Esophagus squamous epithelium (tissue), 5 donors: ENCODE data around the gene ETV6. TPM values are rescaled to one million over a fixed set of nuclear protein-coding genes. Genes with fewer than 3 reads are reported as not detected.

Source experiments
- DNase-seq: peaks from one replicate; lab custom pipeline; 2025; lab: John Stamatoyannopoulos, UW
- H3K27ac ChIP-seq, 4 donors: fragments of 200-600 bp; sonication (generic); one replicate each; pipeline ENCODE4 v1.5.1; 2016 to 2019; ENCODE audit warnings: mild to moderate bottlenecking in 1 of 4
- H3K27me3 ChIP-seq, 4 donors: fragments of 200-600 bp; sonication (generic); 1 replicate in 3 of 4; 2 replicates in 1 of 4; pipeline versions ENCODE4 v1.5.1 to v1.6.0; 2017 to 2021; ENCODE audit warnings: antibody characterized with exemption in 1 of 4
- H3K36me3 ChIP-seq, 3 donors: fragments of 200-600 bp; sonication (generic); one replicate each; pipeline ENCODE4 v1.5.1; 2016 to 2019
- H3K4me1 ChIP-seq, 3 donors: fragments of 200-600 bp; sonication (generic); one replicate each; pipeline ENCODE4 v1.5.1; 2017 to 2019
- H3K4me3 ChIP-seq, 4 donors: fragments of 200-600 bp; sonication (generic); 1 replicate in 3 of 4; 2 replicates in 1 of 4; pipeline ENCODE4 v1.5.1; 2016 to 2019; ENCODE audit warnings: mild to moderate bottlenecking in 2 of 4, moderate library complexity in 1 of 4
- H3K9me3 ChIP-seq, 3 donors: fragments of 200-600 bp; sonication (generic); one replicate each; pipeline ENCODE4 v1.5.1; 2016 to 2019
- CTCF ChIP-seq, 6 experiments: fragments of 450-650 bp in 4 of 6; fragments of 200-600 bp in 2 of 6; sonication (generic) in 2 of 6; IDR thresholded peaks; one replicate each; pipeline ENCODE4 v1.5.1; 2016 to 2019; ENCODE audit warnings: antibody characterized with exemption in 6 of 6, mild to moderate bottlenecking in 4 of 6, moderate library complexity in 4 of 6
- POLR2A ChIP-seq, 4 donors: fragments of 450-650 bp; IDR thresholded peaks; one replicate each; pipeline ENCODE4 v1.6.1; 2017; ENCODE audit warnings: antibody characterized with exemption in 4 of 4, mild to moderate bottlenecking in 4 of 4, moderate library complexity in 3 of 4
- WGBS, 2 donors: methylation state at CpG; one replicate each; pipeline ENCODE4 v1.1.5; 2018; 5-methylcytosine and 5-hydroxymethylcytosine counted together
- intact Hi-C: fragments of 100-400 bp; cut with DNase I; formaldehyde crosslinking; loops from one replicate; pipeline ENCODE4 v1.15.0; 2022
- total RNA-seq, 4 donors: library from RNA; depleted of rRNA; stranded (reverse); fragments of >200 nt; gene quantifications; one replicate each; pipeline ENCODE4 v1.1.0, GENCODE V29; 2016
- donor health status: DM: yes; HTN: yes; CAD: no.

The ETV6 gene
- total RNA-seq, 4 donors from 2014 or later, result 11.3 to 17.3 (median 13.8) TPM

GRCh38 chr12:11642785-11643184 is 6.7 kb upstream of the ETV6 start:
- no peak for DNase-seq
- WGBS, 2 donors, result 88 to 90% methylated on average over 1 of the region's 1 CpG
- Histone ChIP-seq H3K9me3 (no peaks in the 10 kb centered on the region), H3K36me3 (no peaks in the 10 kb centered on the region), H3K4me3 (no peak overlapping the region), H3K4me1 (no peaks in the 10 kb centered on the region), H3K27ac (no peak overlapping the region), H3K27me3 (no peaks in the 10 kb centered on the region)
- no peak for TF ChIP-seq POLR2A (IDR thresholded peaks at IDR 0.05)
- TF ChIP-seq CTCF (IDR thresholded peaks at IDR 0.05), result no peak
- intact Hi-C loops, result no loop called here

- Histone ChIP-seq H3K36me3 (no peaks in the 10 kb centered on the region), H3K27me3 (no peaks in the 10 kb centered on the region), H3K9me3 (no peaks in the 10 kb centered on the region), H3K4me3 (no peak overlapping the region), H3K27ac (no peak overlapping the region), H3K4me1 (peaks cover 0 to 7% (median 4%) of the 10 kb centered on the region in 3 donors)
- TF ChIP-seq POLR2A (IDR thresholded peaks at IDR 0.05) (no peak), CTCF (IDR thresholded peaks at IDR 0.05) (no peak)
- 75 to 93% methylated on average over 1 of the region's 1 CpG for WGBS, 2 donors
- intact Hi-C loops, result no loop called here
- no peak for DNase-seq
These were observed 4.1 kb upstream of the ETV6 start for GRCh38 chr12:11645391-11645790.

- peak overlapping the region; percentile 78 to 92 (median 86) for H3K4me3 ChIP-seq
- TF ChIP-seq POLR2A (IDR thresholded peaks at IDR 0.05) (peak in 1 of 4 donors; percentile 37), CTCF (IDR thresholded peaks at IDR 0.05) (no peak)
- 0% methylated on average over 5 to 28 of the region's 58 CpGs for WGBS, 2 donors
- H3K9me3 ChIP-seq, result no peaks in the 10 kb centered on the region
- peaks cover 15 to 39% (median 26%) of the 10 kb centered on the region in 3 donors for H3K4me1 ChIP-seq
- DNase-seq, result no peak
- H3K27me3 ChIP-seq, result no peaks in the 10 kb centered on the region
- H3K36me3 ChIP-seq, result no peaks in the 10 kb centered on the region
- H3K27ac ChIP-seq, result peak overlapping the region; percentile 97 to 100 (median 98)
- intact Hi-C loops, result no loop called here
These were observed 711 bp upstream of the ETV6 start for GRCh38 chr12:11648514-11649412.

GRCh38 chr12:11650286-11651281 is 1.1 kb downstream of the ETV6 start:
- DNase-seq, result no peak
- intact Hi-C loops, result no loop called here
- peak overlapping the region; percentile 97 to 100 (median 98) for H3K27ac ChIP-seq

More at GRCh38 chr12:11650286-11651281, 1.1 kb downstream of the ETV6 start:
- peak in 1 of 4 donors; percentile 34 for TF ChIP-seq POLR2A (IDR thresholded peaks at IDR 0.05)
- TF ChIP-seq CTCF (IDR thresholded peaks at IDR 0.05), result peak in 1 of 6 experiments; percentile 8
- WGBS, 2 donors, result 0% methylated on average over 18 to 22 of the region's 25 CpGs
- Histone ChIP-seq H3K27me3 (no peaks in the 10 kb centered on the region), H3K36me3 (no peaks in the 10 kb centered on the region), H3K9me3 (no peaks in the 10 kb centered on the region), H3K4me3 (peak overlapping the region; percentile 78 to 92 (median 86)), H3K4me1 (peaks cover 19 to 57% (median 33%) of the 10 kb centered on the region in 3 donors)
